Activated T-cell treated with anti-CD3 and anti-CD28 coated beads, Interleukin-2, amount 50 U/mL, for 72 hours (primary cell): ENCODE results near the gene EEPD1. TPM values are rescaled to one million over a fixed set of nuclear protein-coding genes. Genes with fewer than 3 reads are reported as not detected.
A peak's percentile ranks its signal among the peaks of the same experiment; 100 is the strongest.

ENCODE experiments used
- ATAC-seq, 2 donors: fragments of 150-1000 bp; cut with Tn5 transposase; replicated peaks in 1 of 2; 2 replicates each; pipeline ENCODE4 v1.10.0; 2021; ENCODE audit warnings: moderate library complexity in 2 of 2, mild to moderate bottlenecking in 1 of 2
- DNase-seq, 2 donors: peaks; one replicate each; pipeline ENCODE4 v3.0.0; 2021 to 2022; ENCODE audit warnings: mixed read lengths in 1 of 2
- H3K27ac Mint-ChIP-seq: one replicate; pipeline ENCODE4 v1.8.0; 2022; ENCODE audit warnings: mild to moderate bottlenecking, moderate library complexity, mixed read lengths
- H3K27me3 Mint-ChIP-seq: one replicate; pipeline ENCODE4 v1.8.0; 2022; ENCODE audit warnings: low read depth, mixed read lengths
- H3K36me3 Mint-ChIP-seq, 2 donors: one replicate each; pipeline ENCODE4 v1.8.0; 2022; ENCODE audit warnings: mixed read lengths in 2 of 2, mild to moderate bottlenecking in 1 of 2; ENCODE audit not compliant: insufficient read depth in 2 of 2
- H3K4me1 Mint-ChIP-seq: one replicate; pipeline ENCODE4 v1.8.0; 2022; ENCODE audit warnings: low read depth, mixed read lengths
- H3K4me3 Mint-ChIP-seq, 2 donors: one replicate each; pipeline ENCODE4 v1.8.0; 2022; ENCODE audit warnings: mild to moderate bottlenecking in 2 of 2, mixed read lengths in 2 of 2, moderate library complexity in 2 of 2
- H3K9me3 Mint-ChIP-seq, 2 donors: one replicate each; pipeline ENCODE4 v1.8.0; 2022; ENCODE audit warnings: mixed read lengths in 2 of 2
- total RNA-seq, 2 donors: library from RNA; stranded (reverse); gene quantifications; one replicate each; pipeline ENCODE4 v1.2.3, GENCODE V29; 2022

The EEPD1 gene
- total RNA-seq, 2 donors from 2014 or later: 1.2 to 1.8 TPM

- Mint-ChIP-seq H3K36me3 (peaks cover 0 to 2% of the 10 kb centered on the region in 2 donors), H3K27ac (no peak overlapping the region), H3K9me3 (no peaks in the 10 kb centered on the region), H3K4me3 (peak overlapping the region in 1 of 2 donors; percentile 44), H3K4me1 (peaks cover 44% of the 10 kb centered on the region), H3K27me3 (peaks cover 5% of the 10 kb centered on the region)
- ATAC-seq (peak; percentile 74 to 83), DNase-seq (peak in 1 of 2 donors; percentile 7)
Observed at GRCh38 chr7:36208997-36209813, 56.2 kb downstream of the EEPD1 start.

GRCh38 chr7:36209814-36210183 is 56.7 kb downstream of the EEPD1 start:
- no peak overlapping the region for H3K4me3 Mint-ChIP-seq
- ATAC-seq: no peak
- peaks cover 44% of the 10 kb centered on the region for H3K4me1 Mint-ChIP-seq
- no peaks in the 10 kb centered on the region for H3K9me3 Mint-ChIP-seq
- peaks cover 0 to 2% of the 10 kb centered on the region in 2 donors for H3K36me3 Mint-ChIP-seq
- no peak overlapping the region for H3K27ac Mint-ChIP-seq
- DNase-seq: no peak
- H3K27me3 Mint-ChIP-seq: peaks cover 5% of the 10 kb centered on the region

- peaks cover 5% of the 10 kb centered on the region for H3K27me3 Mint-ChIP-seq
- peaks cover 44% of the 10 kb centered on the region for H3K4me1 Mint-ChIP-seq
- no peak overlapping the region for H3K27ac Mint-ChIP-seq
- peaks cover 0 to 2% of the 10 kb centered on the region in 2 donors for H3K36me3 Mint-ChIP-seq
- ATAC-seq: no peak
- H3K9me3 Mint-ChIP-seq: no peaks in the 10 kb centered on the region
- no peak for DNase-seq
- H3K4me3 Mint-ChIP-seq: no peak overlapping the region
Observed at GRCh38 chr7:36210291-36210922, 57.4 kb downstream of the EEPD1 start.

GRCh38 chr7:36214608-36215456 is 61.8 kb downstream of the EEPD1 start:
- DNase-seq: no peak

GRCh38 chr7:36215457-36215765 is 62.4 kb downstream of the EEPD1 start:
- ATAC-seq: no peak

More at GRCh38 chr7:36214608-36215456, 61.8 kb downstream of the EEPD1 start:
- no peak overlapping the region for H3K27ac Mint-ChIP-seq
- H3K4me3 Mint-ChIP-seq: no peak overlapping the region
- H3K27me3 Mint-ChIP-seq: peaks cover 5% of the 10 kb centered on the region
- ATAC-seq: no peak
- H3K4me1 Mint-ChIP-seq: peaks cover 17% of the 10 kb centered on the region
- peaks cover 0 to 2% of the 10 kb centered on the region in 2 donors for H3K36me3 Mint-ChIP-seq
- no peaks in the 10 kb centered on the region for H3K9me3 Mint-ChIP-seq

GRCh38 chr7:36216063-36216684 is 63.1 kb downstream of the EEPD1 start:
- Mint-ChIP-seq H3K9me3 (no peaks in the 10 kb centered on the region), H3K4me3 (no peak overlapping the region), H3K27ac (no peak overlapping the region), H3K36me3 (peaks cover 0 to 2% of the 10 kb centered on the region in 2 donors), H3K4me1 (peaks cover 9% of the 10 kb centered on the region), H3K27me3 (no peaks in the 10 kb centered on the region)
- ATAC-seq (peak; percentile 50 to 64), DNase-seq (no peak)

More at GRCh38 chr7:36215457-36215765, 62.4 kb downstream of the EEPD1 start:
- Mint-ChIP-seq H3K9me3 (no peaks in the 10 kb centered on the region), H3K27me3 (peaks cover 5% of the 10 kb centered on the region), H3K27ac (no peak overlapping the region), H3K4me1 (peaks cover 13% of the 10 kb centered on the region), H3K4me3 (no peak overlapping the region), H3K36me3 (peaks cover 0 to 2% of the 10 kb centered on the region in 2 donors)
- no peak for DNase-seq

- peaks cover 9% of the 10 kb centered on the region for H3K4me1 Mint-ChIP-seq
- no peak overlapping the region for H3K27ac Mint-ChIP-seq
- ATAC-seq: no peak
- DNase-seq: no peak
- no peaks in the 10 kb centered on the region for H3K9me3 Mint-ChIP-seq
- peaks cover 0 to 2% of the 10 kb centered on the region in 2 donors for H3K36me3 Mint-ChIP-seq
- no peaks in the 10 kb centered on the region for H3K27me3 Mint-ChIP-seq
- H3K4me3 Mint-ChIP-seq: no peak overlapping the region
Observed at GRCh38 chr7:36217211-36217960, 64.3 kb downstream of the EEPD1 start.

GRCh38 chr7:36217961-36218284 is 64.9 kb downstream of the EEPD1 start:
- DNase-seq: no peak
- ATAC-seq: no peak
- Mint-ChIP-seq H3K36me3 (peaks cover 0 to 2% of the 10 kb centered on the region in 2 donors), H3K27ac (no peak overlapping the region), H3K27me3 (no peaks in the 10 kb centered on the region), H3K4me1 (peaks cover 9% of the 10 kb centered on the region), H3K4me3 (no peak overlapping the region), H3K9me3 (no peaks in the 10 kb centered on the region)

- no peaks in the 10 kb centered on the region for H3K27me3 Mint-ChIP-seq
- DNase-seq: no peak
- no peak overlapping the region for H3K27ac Mint-ChIP-seq
- no peak overlapping the region for H3K4me3 Mint-ChIP-seq
- no peaks in the 10 kb centered on the region for H3K36me3 Mint-ChIP-seq
- H3K9me3 Mint-ChIP-seq: no peaks in the 10 kb centered on the region
- no peaks in the 10 kb centered on the region for H3K4me1 Mint-ChIP-seq
- no peak for ATAC-seq
Observed at GRCh38 chr7:36219429-36219828, 66.4 kb downstream of the EEPD1 start.

GRCh38 chr7:36223851-36224250 is 70.8 kb downstream of the EEPD1 start:
- Mint-ChIP-seq H3K9me3 (no peaks in the 10 kb centered on the region), H3K27ac (no peak overlapping the region), H3K36me3 (no peaks in the 10 kb centered on the region), H3K4me3 (no peak overlapping the region), H3K4me1 (no peaks in the 10 kb centered on the region), H3K27me3 (no peaks in the 10 kb centered on the region)
- DNase-seq: no peak
- no peak for ATAC-seq

- H3K4me1 Mint-ChIP-seq: no peaks in the 10 kb centered on the region
- no peak overlapping the region for H3K4me3 Mint-ChIP-seq
- no peak overlapping the region for H3K27ac Mint-ChIP-seq
- ATAC-seq (no peak), DNase-seq (no peak)
- no peaks in the 10 kb centered on the region for H3K27me3 Mint-ChIP-seq
- no peaks in the 10 kb centered on the region for H3K36me3 Mint-ChIP-seq
- H3K9me3 Mint-ChIP-seq: no peaks in the 10 kb centered on the region
Observed at GRCh38 chr7:36224934-36225858, 72.1 kb downstream of the EEPD1 start.
